ENCODE data around the gene MRPL52.

GRCh38 chr14:22797017-22797917 is 32.4 kb upstream of the MRPL52 start:
- TF ChIP-seq, protein P1, sequence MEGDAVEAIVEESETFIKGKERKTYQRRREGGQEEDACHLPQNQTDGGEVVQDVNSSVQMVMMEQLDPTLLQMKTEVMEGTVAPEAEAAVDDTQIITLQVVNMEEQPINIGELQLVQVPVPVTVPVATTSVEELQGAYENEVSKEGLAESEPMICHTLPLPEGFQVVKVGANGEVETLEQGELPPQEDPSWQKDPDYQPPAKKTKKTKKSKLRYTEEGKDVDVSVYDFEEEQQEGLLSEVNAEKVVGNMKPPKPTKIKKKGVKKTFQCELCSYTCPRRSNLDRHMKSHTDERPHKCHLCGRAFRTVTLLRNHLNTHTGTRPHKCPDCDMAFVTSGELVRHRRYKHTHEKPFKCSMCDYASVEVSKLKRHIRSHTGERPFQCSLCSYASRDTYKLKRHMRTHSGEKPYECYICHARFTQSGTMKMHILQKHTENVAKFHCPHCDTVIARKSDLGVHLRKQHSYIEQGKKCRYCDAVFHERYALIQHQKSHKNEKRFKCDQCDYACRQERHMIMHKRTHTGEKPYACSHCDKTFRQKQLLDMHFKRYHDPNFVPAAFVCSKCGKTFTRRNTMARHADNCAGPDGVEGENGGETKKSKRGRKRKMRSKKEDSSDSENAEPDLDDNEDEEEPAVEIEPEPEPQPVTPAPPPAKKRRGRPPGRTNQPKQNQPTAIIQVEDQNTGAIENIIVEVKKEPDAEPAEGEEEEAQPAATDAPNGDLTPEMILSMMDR (IDR thresholded peaks at IDR 0.05; ENCODE audit: insufficient read depth, low read depth, low read length): no peak
- TF ChIP-seq EZH2 (IDR thresholded peaks at IDR 0.05; ENCODE audit: insufficient read depth, low read length): no peak

Data from astrocyte (in vitro differentiated cells and primary cell).